Ammon's horn (tissue), 1 donor: ENCODE results near the gene NIPBL.
"Not testable (repeated sequence)": the region's sequence is repeated elsewhere in the genome, so short reads cannot be mapped to it uniquely, and the experiment has no call there.

Source experiments
- DNase-seq: peaks from one replicate; pipeline ENCODE4 v3.0.0-alpha.2; 2016; ENCODE audit warnings: low spot score

Gene NIPBL

DNA sequence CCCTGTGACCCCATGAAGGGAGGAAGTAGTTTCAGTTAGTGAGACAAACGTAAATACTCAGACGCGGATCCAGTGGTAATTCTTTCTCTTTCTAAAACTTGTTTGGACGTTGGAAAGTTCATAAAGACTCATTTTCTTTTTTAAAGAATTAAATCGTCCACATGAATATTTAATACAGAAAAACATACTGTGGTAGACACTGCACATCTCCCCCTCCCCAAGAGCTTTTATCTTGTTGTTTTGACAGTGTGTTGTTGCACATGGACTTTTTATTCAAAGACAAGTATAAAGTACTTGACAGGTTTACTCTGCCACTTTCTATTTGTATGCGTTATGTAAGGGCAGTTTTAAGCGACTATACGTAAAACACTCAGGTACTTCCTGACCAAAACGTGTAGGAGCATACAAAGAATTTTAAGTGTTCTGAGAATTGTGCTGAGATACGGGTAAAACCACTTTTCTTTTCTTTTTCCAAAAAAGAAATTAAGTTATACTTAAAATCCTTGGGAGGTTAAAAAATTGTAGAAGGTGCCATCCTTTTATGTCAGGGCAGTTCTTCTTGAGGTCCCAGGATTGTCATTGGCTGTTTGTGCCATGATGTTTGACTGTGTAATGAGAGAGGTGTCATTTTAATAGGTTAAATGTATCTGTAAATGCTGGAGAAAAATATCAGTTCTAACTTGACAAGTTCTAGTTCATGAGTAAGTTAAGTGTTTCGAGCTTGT is 1.3 kb downstream of the NIPBL start:
- DNase-seq, result peak; percentile 2

DNA sequence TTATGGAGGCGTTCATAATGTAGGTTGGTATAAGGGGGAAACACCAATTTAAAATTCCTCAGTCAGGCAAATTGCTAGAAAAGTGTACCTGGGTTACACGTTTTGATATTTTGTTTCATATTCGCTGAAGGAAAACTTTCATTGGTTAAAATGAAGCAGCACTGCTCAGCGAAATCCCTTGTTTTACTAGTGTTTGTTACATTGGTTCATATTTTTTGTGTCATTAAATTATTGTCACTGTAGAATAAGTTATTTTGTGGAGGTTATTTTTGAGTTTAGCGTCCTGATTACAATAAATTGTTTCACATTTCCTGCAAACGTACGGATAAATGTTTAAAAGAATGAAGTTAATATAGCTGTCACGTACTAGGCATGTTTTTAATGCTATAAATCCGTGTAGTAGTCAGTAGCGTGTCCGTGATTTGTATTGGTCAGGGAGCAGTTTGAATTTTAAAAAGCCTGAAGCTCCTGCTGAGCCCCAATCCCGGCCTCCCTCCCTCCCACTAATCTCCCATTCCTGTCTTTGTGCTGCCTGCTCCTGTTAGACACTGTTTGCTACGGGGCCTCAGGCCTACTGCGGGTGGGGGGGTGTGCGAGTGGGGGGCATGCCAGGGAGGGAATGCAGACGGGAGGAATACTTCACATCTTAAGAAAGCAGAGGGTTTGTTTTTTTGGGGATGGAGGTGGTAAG is 2.0 kb downstream of the NIPBL start:
- peak; percentile 38 for DNase-seq

DNA sequence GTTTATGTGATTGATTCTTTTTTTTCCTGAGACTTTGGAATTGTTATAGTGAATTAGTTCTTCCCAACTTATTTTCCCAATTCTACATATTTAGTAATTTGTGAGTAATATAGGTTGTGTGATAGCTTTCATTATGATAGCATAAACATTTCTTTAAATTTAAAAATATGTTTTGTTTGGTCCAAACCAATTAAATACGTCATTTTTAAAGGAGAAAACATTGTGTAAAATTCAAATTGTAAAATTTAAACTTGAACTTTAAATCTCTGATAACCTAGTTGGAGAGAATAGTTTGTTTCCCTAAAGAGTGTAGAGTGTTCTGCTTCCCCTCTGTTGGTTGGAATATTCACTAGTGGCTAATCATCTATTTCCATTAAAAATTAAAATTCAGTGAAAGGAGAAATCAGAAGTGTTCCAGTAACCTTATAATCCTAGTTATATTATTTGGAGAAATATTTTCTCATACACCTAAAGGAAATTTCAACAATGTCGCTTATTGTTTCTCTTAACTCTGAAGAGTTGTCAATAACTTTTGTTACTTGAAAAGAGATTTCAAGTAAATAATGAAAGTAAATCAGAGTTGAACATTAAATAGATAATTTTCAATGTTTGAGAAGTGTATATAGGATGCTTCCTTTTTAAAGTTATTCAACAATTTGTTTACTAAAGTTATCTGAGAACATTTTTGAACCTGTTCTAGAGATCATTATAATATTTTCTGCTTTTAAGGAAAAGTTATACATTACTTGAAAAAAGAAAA is 2.9 kb downstream of the NIPBL start:
- no peak for DNase-seq

DNA sequence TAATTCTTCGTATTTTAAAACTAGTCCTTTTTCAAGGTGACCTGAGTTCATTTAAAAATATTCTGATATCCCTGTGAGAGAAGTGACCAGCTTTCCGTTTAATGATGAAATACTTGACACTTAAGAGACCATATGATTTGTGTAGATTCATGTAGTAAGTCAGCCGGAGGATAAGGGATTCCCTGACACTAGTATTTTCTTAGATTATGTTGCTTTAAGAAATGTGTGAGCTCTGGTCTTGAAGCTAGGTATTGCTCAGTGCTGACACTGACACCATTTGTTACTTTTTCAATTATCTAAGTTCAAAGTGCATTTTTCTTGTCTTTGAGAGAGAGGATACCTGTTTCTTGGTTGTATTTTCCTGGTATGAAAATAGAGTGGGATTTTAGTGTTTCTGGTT is 4.2 kb downstream of the NIPBL start:
- no peak for DNase-seq

DNA sequence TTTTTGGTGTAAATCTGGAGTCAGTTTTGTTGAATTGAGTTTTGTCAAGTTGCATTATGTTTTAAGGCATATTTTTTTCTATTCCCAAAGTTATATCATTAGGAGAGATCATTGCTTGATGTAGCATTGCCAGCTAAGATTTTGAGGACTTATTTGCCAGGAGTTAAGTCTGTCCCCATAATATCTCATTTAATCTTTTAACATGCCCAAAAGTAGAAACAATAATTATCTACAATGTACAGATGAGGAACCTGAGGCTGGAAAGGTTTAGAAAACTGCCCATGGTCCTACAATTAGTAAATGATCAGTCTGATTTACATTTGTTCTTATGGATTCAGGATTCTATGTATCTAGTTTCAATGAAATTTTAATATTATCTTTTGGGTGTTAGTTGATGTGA is 4.7 kb downstream of the NIPBL start:
- no peak for DNase-seq

DNA sequence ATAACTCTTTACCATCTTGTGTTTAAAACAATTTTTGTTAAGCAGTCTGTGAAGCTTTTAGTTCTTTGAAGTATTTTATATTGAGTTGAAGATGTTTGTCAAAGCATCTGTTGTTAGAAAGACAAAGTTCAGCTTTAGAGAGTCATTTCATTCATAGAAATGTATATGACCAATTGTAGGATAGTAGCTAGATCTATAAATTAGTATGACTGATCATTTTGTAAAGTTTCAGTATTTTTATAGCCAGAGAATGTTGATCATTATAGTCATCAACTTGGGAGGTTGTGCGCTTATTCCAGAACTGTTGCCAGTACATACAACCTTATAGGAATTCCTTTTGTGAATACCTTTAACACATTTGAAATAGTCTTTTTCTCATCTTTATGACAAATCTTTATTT is 5.2 kb downstream of the NIPBL start:
- no peak for DNase-seq

DNA sequence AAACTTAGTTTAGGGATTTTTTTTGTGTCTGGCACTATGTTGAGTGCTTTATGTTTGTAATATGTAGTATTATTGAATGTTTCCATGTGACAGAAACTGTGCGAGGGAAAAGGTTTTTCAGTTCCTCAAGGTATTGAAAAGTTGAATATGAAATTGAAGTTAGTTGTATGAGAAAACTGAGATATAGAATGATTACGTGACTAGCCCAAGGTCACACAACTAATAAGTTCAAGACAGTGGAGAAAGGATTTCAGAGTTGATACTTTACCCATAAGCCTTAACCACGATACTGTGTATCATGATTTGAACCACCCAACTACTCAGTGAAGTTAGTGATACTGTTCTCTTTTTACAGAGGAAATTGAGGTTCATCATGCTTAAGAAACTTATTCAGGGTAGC is 5.7 kb downstream of the NIPBL start:
- DNase-seq, result no peak

DNA sequence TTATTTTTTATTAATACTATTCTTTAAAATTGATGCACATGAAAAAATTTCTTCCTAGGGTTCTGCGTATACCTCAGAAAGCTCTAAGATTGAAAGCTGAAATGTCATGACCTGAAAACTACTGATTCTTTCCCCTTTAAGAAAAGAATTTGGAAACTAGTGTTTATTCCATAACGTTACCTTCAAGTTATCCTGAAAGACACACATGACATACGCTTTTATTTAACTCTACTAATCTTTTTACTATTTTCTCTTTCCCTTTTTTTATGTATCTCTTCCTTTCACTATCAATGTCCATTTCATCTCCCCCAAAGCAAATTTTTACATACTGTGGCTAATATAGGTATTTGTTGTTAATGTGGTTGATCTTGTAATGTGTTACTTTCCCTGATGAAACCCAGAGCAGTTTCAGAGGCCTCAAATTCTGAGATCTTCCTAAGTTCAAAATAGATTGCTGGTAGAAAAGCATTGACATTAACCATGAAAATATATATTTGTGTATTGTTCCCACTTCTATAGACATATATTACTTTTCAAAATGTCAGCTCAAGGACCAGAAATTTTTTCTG is 7.4 kb downstream of the NIPBL start:
- no peak for DNase-seq

DNA sequence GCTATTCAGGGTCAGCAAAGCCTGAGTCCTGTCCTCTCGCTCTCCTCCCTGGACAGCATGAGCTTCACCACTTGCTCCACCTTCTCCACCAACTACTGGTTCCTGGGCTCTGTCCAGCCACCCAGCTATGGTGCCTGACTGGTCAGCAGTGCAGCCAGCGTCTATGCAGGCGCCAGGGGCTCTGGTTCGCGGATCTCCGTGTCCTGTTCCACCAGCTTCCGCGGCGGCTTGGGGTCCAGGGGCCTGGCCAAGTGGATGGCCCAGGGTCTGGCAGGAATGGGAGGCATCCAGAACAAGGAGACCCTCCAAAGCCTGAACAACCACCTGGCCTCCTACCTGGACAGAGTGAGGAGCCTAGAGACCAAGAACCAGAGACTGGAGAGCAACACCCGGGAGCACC is 8.6 kb downstream of the NIPBL start:
- no peak for DNase-seq

DNA sequence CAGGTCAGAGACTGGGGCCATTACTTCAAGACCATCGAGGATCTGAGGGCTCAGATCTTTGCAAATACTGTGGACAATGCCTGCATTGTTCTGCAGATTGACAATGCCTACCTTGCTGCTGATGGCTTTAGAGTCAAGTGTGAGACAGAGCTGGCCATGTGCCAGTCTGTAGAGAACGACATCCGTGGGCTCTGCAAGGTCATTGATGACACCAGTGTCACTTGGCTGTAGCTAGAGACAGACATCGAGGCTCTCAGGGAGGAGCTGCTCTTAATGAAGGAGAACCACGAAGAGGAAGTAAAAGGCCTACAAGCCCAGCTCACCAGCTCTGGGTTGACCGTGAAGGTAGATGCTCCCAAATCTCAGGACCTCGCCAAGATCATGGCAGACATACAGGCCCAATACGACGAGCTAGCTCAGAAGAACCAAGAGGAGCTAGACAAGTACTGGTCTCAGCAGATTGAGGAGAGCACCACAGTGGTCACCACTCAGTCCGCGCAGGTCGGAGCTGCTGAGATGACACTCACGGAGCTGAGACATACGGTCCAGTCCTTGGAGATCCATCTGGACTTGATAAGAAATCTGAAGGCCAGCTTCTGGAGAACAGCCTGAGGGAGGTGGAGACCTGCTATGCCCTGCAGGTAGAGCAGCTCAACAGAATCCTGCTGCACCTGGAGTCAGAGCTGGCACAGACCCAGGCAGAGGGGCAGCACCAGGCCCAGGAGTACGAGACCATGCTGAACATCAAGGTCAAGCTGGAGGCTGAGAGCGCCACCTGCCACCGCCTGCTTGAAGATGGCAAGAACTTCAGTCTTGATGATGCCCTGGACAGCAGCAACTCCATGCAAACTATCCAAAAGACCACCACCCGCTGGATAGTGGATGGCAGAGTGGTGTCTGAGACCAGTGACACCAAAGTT is 9.3 kb downstream of the NIPBL start:
- peak; percentile 3 for DNase-seq

DNA sequence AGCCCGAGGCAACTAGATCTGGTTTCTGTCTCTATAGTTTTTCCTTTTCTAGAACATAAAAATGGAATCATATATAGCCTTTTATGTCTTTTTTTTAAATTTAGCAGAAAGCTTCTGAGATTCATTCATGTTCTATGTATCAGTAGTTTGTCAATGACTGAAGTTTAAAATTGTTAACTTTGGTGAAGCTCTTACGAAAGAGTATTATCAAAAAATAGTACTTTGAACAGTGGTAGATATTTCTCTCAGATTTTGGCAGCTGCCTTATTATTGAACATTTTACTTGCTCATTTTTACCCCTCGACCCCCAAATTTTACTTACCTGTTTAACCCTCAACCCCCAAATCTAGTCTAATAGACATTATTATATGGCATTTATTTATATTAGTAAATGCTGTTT is 10.2 kb downstream of the NIPBL start:
- no peak for DNase-seq

DNA sequence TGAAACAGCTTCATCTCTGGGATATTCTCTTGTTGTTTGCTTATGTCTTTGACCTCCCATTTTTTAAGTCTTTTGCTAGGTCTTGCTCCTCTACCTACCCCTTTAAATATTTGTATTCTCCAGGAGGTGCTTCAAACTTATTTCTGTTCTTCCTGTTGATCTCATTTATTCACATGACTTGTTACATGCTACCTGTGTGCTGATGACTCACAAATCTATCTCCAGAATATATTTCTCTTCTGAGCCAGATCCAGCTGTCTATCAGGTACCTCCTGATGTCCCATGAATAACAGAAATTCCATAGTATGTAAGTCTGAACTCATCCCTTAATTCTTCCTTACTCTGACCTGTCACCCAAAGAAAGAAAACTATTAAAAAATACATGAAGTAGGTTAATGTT is 11.0 kb downstream of the NIPBL start:
- no peak for DNase-seq

DNA sequence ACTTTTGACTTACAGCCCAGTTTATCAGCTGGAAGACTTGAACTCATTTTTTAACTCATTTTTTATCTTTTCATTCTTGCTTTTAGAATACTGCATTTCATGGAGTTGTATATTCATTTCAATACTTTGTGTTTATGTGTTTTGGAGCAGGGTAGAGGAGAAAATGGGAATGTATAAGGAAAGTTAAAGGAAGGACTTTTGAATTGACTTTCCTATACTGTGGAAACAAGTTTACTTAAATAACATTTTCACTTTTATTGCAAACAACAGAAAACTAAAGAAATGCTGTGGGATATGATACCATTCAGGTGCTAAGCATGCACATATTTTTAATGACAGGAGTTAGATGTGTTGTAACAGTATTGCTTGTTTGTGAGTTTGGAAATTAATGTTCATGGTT is 11.7 kb downstream of the NIPBL start:
- DNase-seq, result no peak

DNA sequence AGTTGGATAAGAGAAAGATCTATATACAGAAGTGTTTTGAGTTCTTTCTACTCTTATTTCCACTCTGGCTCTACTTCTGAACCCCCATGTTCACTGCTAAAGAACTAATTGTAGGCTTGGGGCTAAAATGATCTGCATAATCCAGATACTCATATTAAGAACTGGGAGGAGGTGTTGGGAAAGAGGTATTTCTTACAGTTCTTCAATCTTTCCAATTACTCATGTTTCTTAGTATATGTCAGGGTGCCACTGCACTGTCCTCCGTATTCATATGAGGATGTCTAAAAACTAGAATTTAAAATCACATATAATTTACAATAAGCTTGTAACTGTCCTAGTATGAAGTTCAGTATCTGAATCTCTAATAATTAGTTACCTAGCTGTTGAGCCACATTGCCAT is 12.7 kb downstream of the NIPBL start:
- no peak for DNase-seq

DNA sequence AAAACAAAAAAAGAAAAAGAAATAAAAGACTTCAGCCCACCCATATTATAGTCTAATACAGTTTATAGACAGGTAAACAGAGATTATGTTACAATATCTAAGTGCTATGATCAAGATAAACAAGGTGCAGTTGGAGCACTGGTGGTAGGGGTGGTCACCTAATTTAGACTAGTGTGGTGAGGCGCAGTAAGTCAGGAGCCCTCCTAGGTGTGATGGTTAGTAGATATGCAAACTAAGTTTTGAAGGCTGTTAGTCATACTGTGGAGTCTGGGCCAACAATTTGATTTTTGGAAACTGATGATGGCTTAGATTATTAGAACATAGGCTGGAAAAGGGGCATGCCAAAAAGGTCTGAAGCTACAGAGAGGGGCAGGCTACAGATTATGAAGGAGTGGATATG is 14.7 kb downstream of the NIPBL start:
- DNase-seq, result no peak

DNA sequence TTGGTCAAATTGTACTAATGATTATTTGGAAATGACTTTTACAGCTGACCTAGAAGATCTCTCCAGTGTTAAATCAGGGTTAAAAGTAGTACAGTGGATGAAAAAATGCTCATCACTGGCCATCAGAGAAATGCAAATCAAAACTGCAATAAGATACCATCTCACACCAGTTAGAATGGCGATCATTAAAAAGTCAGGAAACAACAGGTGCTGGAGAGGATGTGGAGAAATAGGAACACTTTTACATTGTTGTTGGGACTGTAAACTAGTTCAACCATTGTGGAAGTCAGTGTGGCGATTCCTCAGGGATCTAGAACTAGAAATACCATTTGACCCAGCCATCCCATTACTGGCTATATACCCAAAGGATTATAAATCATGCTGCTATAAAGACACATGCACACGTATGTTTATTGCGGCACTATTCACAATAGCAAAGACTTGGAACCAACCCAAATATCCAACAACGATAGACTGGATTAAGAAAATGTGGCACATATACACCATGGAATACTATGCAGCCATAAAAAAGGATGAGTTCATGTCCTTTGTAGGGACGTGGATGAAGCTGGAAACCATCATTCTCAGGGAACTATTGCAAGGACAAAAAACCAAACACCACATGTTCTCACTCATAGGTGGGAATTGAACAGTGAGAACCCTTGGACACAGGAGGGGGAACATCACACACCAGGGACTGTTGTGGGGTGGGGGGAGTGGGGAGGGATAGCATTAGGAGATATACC is 15.7 kb downstream of the NIPBL start:
- DNase-seq, result not testable (repeated sequence)

DNA sequence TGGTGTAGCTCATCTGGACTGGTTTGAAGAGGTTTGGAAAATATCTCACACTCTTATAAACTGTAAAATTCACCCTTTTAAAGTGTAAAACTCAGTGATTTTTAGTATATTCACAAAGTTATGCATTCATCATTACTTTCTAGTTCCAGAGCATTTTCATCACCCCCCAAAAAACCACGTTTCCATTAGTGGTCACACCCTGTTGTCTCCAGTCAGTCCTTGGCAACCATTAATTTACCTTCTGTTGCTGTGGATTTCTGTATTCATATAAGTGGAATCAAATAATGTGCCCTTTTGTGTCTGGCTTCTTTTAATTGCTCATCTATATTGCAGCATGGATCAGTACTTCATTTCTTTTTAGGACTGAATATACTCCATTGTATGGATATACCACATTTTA is 18.4 kb downstream of the NIPBL start:
- DNase-seq, result no peak

DNA sequence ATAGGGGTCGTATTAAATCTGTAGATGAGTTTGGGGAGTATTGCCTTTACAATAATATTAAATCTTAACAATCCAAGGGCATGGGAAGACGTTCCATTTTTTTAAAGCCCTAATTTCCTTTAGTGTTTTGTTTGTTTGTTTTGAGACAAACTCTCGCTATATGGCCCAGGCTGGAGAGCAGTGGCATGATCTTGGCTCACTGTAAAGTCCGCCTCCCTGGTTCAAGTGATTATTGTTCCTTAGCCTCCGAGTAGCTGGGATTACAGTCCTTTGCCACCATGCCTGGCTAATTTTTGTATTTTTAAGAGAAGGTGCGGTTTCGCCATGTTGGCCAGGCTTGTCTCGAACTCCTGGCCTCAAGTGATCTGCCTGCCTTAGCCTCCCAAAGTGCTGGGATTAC is 19.9 kb downstream of the NIPBL start:
- no peak for DNase-seq

DNA sequence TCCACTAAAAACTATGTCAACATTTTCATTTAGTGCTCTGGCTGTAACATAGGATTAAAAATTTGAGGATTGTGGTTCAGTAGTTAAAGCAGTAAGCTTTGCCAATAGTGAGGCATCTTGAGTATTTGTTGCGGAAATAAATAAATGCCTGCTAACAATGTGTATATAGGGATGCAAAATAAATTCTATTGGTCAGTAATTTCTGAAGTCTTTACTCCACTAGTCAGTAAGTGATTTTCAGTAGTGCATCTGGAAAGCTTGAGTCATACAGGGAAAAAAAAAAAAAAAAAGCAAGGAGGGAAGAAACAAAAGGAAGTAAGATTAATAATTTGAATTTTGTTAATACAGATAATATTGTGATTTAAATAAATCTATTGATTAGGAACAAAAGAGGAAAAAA is 21.0 kb downstream of the NIPBL start:
- DNase-seq, result no peak

DNA sequence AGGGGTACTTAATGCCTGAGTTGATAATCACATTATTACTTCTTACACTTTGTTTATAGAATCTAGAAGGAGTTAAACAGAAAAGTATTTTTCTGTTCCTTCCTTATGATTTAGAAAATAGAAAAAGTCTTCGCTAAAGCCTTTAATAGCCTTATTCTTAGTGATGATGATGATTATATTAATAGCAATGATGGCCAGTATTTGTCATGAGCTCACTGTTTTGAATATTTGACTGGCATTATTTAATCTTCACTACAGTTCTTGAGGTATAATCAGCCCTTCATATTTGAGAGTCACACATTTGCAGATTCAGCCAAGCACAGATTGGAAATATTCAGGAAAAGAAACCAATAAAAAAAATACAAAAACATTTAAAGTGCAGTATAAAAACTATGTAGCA is 23.3 kb downstream of the NIPBL start:
- DNase-seq, result no peak

DNA sequence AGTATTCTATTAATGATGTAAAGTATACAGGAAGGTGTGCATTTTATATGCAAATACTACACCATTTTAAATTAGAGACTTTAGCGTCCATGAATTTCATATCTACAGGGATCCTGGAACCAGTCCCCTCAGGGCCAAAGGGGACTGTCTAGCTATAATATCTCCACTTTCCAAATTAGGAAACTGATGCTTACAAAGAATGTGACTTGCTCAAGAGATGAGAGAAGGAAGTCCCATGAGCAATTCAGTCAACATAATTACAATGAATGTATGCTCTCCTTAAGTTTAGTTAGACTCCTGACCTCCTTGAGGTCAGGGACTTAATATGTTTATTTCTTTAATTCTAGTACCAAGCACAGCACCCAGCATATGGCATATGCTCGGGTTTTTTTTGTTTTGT is 23.7 kb downstream of the NIPBL start:
- DNase-seq, result no peak
